Raji (cell line): ENCODE results near the gene PLB1.

Experiments used
- POLR2A ChIP-seq: IDR thresholded peaks from 2 replicates; pipeline ENCODE4 v1.6.1; 2011; ENCODE audit warnings: low read depth, low read length, control low read depth; ENCODE audit not compliant: insufficient read depth

PLB1 gene

GRCh38 chr2:28461056-28461455, 34.8 kb upstream of the PLB1 start:
- no peak for TF ChIP-seq POLR2A

- no peak for TF ChIP-seq POLR2A
Measured at GRCh38 chr2:28462122-28462521, 33.7 kb upstream of the PLB1 start.

DNA sequence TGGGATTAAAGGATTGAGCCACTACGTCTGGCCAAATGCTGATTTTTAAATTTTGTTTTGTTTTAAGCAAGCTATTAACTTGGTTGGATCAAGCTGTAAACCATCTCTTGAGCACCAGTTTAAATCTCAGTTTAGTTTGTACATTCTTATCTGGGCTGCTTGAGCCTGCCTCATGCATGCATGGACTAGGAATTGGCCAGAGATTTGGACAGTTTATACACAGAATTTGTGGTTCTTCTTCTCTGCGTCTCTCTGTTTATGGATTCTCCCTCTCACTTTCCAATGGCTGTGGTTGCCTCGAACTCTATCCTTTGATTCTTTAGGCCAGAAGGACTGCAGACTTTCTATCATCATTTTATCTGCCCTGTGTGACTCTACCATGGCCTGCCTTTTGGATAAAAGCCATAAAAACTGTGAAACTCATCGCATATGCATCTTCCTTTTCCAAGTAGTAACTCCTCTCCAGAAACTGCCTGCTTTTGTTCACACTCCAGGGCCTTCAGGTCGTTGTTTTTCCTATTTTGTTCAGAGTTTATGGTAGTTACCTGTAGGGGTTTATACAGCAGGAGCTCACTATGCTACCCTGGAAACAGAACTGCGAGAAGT, 32.5 kb upstream of the PLB1 start:
- TF ChIP-seq POLR2A: no peak

DNA sequence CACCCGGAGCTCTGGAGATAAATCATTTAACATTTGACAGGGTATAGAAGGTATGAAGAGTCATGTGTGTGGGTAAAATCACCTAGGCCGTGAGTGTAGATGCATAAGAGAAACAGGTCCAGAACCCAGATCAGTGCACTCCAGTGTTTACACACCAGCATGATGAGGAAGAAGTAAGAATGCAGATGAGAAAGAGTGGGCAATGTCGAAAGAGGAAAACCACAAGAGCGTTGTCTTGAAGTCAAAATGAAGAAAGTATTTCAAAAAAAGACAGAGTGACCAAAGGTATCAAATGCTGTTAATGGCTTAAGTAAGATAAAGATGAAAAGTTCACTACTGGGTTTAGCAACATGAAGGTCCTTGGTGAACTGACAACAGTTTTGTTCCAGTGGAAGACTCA, 32.0 kb upstream of the PLB1 start:
- no peak for TF ChIP-seq POLR2A

DNA sequence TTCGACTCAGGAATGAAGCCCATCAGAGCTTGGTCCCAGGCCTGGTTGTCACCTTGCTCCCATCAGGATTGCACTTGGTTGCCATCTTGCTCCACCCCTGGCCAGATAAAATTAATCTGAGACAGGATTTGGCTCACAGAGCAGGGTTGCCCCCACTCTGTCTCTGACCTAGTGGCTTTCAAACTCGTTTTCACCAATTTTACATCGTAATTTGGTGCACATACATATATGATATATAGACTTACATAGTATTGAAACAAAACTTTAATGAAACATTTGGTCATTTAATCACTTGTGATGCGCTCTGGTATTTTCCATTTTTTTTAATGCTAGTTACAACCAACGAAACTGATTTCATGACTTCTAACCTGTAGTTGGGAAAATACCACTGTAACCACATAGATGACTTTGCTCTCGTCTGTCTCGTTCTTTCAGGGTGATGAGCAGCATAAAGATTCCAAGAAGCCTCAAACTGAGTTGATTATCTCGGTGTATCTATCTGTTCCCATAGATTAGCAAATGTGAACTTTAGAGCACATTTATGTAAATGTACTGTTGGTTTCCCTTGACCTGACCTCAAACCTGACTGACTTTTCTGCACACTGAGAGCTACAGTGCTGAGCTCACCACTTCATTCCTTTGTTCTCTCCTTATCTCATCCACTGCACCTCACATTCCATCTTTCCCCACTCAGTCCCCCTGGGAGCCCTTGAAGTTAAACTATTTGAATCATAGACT, 30.5 kb upstream of the PLB1 start:
- TF ChIP-seq POLR2A: no peak

DNA sequence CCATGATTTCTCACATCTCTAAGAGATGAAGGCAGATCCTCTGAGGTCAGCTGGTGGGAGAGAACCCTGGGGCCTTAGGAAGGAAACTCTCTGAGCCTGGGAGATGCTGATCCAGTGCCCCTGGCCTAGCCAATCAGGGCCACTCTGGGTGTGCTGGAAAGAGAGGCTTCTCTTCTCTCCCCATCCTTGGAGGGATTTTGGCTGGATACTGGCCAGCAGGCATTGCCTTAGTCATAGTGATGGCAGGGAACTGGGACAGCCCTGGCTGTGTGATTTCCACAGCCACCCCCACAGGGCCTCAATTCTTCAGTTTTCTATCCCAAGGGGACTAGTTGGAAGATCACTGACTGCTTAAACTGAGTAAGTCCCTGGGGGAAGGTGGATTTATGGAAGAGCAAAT, 26.6 kb upstream of the PLB1 start:
- TF ChIP-seq POLR2A: no peak

DNA sequence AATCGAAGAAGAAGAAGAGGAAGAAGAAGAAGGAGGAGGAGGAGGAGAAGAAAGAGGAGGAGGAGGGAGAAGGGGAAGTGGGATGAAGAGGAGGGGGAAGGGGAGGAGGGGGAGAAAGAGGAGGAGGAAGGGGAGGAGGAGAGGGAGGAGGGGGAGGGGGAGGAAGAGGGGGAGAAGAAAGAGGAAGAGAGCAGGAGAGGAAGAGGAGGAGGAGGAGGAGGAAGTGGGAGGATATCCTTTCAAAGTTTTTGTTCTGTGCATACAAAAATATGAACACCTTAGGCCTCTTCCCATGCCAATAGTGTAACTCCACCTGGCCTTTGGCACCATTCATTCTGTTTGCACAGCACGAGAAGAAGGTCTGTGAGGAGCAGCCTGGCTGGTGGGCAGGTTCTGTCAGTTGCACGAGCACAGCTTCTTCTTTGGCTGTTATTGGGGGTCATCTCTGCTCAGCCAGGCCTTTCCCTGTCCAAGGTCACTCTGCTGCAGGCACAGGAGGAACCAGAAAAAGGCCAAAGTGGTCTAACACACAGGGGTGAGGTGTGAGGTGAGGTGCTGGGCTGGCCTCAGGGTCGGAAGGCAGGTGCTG, 25.8 kb upstream of the PLB1 start:
- TF ChIP-seq POLR2A: no peak

- TF ChIP-seq POLR2A: no peak
Measured at GRCh38 chr2:28470759-28471158, 25.1 kb upstream of the PLB1 start.

- no peak for TF ChIP-seq POLR2A
Measured at GRCh38 chr2:28471214-28471613, 24.6 kb upstream of the PLB1 start.

GRCh38 chr2:28471701-28472236, 24.1 kb upstream of the PLB1 start:
- TF ChIP-seq POLR2A: no peak

- no peak for TF ChIP-seq POLR2A
Measured at GRCh38 chr2:28475088-28475595, 20.7 kb upstream of the PLB1 start.

DNA sequence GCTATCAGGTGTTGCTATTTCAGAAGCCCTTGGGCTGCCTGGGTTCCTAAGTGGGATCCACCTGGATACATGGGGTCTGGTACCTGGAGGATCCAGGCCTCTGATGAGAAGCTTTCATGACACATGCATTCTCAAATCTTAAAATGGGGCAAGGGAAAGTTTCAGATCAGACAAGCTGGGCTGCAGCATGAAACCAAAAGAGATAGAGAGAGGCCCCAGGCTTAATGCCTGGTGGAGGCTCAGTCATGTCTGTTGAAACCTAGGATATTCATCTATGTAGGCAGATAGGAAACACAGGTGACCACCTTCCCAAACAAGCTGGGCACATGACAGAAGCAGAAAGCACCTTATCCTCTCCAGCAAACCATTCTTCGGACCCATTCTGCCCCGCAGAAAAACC, 18.8 kb upstream of the PLB1 start:
- TF ChIP-seq POLR2A: no peak

DNA sequence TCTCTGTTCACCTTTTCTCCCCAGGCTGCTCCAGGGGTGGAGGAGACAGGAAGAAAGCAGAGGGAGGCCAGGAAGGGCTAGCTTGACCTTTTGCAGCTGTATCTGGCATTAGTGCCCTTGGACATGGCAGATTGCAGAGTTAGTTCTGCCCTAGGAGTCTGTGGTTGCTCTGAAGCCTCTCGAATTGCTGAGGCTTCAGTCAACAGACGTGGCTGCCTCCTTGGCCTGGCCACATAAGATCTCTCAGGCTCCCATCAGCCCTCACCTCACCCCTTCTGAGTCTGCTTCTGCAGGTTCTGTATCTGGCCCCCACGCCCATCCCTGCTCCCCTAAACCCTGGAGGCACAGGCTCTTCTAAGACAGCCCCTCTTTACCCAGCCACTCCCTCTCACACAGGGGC, 18.2 kb upstream of the PLB1 start:
- TF ChIP-seq POLR2A: no peak

DNA sequence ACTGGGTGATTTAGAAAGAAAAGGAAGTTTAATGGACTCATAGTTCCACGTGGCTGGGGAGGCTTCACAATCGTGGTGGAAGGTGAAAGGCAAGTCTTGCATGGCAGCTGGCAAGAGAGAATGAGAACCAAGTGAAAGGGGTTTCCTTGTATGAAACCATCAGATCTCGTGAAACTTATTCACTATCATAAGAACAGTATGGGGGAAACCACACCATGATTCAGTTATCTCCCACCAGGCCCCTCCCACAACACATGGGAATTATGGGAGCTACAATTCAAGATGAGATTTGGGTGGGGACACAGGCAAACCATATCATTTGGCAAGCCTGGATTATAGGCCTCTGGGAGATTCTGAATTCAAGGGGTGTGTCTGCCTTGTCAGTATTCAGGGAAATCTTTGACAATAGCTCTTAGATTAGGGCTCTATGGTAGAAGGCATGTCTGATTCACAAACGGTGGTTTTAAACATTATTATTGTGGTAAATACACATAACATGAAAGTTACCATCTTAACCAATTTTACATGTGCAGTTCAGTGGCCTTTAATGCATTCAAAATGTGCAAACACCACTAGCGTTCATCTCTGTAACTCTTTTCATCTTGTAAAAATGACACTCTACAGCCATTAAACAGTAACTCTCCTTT, 15.3 kb upstream of the PLB1 start:
- TF ChIP-seq POLR2A: no peak

DNA sequence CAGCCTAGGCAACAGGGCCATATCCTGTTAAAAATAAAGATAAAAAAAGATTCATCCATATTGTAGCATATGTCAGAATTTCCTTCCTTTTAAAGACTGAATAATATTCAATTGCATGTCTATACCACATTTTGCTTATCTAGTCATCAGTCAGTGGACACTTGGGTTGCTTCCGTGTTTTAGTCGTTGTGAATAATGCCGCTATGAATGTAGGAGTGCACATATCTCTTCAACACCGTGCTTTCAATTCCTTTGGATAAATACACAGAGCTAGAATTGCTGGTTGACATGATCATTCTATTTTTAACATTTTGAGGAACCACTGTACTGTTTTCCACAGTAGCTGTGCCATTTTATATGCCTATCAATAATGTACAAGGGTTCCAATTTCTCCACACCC, 14.0 kb upstream of the PLB1 start:
- no peak for TF ChIP-seq POLR2A

DNA sequence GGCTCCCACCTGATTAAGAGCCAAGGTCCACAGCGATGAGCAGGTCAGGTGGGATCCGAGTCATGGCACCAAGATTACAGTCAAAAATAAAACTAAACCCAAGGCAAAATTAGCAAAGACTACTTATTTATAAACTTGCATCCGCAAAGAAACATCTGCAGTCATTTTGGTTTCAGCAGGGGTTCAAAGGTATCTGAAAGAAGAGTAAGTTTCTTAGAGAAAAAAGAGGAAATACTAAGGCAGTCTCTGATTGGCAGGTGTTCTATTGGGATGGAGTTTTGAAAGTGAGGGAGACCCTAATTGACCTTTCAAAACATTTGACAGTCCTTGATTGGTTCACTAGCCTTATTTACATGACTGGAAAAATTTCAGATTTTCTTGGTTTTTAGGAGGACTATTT, 11.0 kb upstream of the PLB1 start:
- no peak for TF ChIP-seq POLR2A

DNA sequence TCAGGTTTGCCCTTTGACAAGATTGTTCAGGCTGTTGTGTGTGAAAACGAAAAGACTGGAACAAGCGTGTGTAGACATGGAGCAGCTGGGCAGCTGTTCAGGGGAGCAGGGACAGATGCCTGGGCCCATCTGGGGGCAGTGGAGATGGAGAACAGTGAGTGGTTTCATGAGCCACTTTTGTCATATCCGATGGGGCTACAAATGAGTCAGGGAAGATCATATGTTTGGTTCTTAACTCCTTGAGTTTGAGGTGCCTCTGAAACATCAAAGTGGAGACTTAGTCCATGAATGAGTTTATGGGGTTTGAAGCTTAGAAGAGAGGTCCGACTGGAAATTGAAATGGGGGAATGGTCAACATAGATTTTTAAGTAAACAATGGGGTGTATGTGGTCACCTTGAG, 9.3 kb upstream of the PLB1 start:
- no peak for TF ChIP-seq POLR2A
